ENCODE measurements around the gene CTRB1.

GRCh38 chr16:75237398-75238131, 18.8 kb downstream of the CTRB1 start:
- TF ChIP-seq CTCF (conservative IDR thresholded peaks at IDR 0.05) (no peak), ZFX (IDR thresholded peaks at IDR 0.05) (no peak)
